ENCODE results near the gene CDKN2D.

Gene CDKN2D

DNA sequence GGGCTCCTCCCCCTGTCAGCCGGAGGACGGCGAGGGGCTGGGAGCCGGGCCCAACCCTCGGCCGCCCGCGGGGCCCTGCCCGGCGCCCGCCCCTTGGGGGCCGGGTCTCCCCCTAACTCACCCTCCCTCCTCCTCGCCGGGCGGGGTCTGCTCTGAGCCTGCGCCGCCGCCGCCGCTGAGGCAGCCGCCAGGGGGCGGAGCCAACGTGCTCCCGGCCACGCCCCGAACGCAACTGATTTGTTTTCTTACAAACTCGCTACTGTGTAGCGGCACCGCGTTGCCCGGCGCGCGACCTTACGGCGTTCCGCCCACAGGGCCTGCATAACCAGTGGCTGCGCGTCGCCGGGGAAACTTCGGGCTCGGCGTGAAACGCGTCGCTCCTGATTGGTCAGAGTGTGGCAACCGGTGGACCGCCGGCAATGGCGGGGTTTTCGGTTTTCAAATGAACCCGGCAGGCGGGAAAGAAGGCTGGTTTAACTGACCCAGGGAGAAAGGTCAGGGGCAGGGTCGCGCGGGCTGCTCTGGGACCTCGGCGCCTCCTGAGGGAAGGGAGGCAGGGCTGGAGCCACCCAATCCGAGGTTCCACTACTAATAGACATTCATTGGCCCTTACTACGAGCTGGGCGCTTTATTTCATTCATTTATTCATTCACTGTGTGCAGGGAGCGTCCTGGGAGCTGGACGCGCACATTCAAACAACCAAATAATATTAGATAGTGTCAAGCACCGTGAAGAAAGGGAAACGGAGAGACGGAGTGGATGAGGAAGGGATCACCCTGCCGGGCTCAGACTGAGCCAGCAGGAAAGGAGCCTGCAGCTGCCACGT lies at the start of gene CDKN2D:
CDKN2D (minus strand) TSS at position 154 of the 826 bp plus-strand sequence. CDS start 326 bp downstream, outside the sequence.
- DNase-seq (ENCODE audit: low read depth in 2 of 2), result peak; percentile 99

DNA sequence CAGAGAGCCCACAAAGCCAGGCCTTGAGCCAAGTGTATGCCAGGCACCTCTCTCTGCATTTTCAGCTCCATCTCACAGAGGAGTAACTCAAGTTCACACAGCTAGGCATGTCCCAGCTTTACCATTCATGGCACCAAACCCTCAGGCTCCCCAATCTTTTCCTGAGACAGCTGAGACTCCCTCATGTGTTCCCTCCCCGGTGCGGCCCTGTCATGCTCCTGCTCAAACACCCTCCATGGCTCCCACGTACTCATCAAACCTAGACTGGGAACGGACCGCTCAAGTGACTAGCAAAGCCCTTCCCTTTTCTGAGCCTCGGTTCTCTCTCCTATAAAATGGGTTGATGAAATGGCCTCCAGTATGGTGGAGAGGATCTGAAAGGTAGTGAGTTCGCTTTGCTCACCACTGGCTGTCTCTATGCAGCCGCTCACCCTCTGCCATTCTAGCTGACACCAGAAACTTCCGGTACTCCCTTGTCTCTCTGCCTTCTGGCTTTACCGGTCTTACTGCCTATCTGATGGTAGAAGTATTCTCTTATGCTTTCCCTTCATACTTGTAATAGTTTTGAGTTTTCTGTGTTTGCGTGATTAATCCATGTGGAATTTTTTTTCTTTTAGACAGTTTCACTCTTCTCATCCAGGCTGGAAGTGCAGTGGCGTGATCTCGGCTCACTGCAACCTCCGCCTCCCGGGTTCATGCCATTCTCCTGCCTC lies 48.8 kb upstream of the CDKN2D start:
- DNase-seq (ENCODE audit: low read depth in 2 of 2), result no peak

GRCh38 chr19:10615429-10616023 lies 46.7 kb upstream of the CDKN2D start:
- DNase-seq (ENCODE audit: low read depth in 2 of 2), result no peak

- no peak for DNase-seq (ENCODE audit: low read depth in 2 of 2)
Observed at GRCh38 chr19:10612499-10613119, 43.8 kb upstream of the CDKN2D start.

DNA sequence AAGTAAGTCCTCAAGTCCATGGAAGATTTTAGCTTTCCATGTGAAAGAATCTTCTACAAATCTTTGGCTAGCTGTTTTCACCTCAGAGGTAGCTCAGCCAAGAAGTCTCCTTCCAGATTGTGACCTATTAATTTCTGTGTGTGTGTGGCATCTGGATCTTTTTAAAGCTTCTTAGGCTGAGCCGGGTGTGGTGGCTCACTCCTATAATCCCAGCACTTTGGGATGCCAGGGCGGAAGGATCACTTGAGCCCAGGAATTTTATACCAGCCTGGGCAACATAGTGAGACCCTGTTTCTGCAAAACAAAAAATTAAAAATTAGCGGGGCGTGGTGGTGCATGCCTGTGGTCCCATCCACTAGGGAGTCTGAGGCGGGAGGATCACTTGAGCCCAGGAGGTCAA lies 43.1 kb upstream of the CDKN2D start:
- DNase-seq (ENCODE audit: low read depth in 2 of 2), result no peak

DNA sequence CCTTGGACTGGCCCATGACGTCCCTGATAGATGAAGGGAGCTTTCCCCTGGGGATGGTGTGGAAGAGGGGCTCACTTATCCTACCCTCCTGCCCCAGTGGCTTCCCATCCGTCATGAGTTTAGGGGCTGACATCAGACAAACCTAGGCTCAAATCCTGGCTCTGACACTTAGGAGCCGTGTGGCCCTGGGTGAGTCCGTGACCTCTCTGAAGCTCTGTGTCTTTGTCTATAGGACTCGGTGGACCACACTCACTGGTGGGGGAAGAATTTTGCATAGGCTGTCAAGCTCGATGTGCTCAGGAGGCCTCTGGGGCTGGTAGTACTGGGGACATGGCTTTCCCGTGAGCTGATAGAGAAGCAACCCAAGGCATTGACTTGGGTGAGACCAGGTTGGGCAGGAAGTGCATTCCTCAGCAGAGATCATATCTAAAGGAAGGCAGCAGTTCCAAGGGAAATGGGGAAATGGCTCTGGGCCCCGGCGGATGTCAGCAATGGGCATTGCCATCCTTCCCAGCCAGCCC lies 35.7 kb upstream of the CDKN2D start:
- no peak for DNase-seq (ENCODE audit: low read depth in 2 of 2)

DNA sequence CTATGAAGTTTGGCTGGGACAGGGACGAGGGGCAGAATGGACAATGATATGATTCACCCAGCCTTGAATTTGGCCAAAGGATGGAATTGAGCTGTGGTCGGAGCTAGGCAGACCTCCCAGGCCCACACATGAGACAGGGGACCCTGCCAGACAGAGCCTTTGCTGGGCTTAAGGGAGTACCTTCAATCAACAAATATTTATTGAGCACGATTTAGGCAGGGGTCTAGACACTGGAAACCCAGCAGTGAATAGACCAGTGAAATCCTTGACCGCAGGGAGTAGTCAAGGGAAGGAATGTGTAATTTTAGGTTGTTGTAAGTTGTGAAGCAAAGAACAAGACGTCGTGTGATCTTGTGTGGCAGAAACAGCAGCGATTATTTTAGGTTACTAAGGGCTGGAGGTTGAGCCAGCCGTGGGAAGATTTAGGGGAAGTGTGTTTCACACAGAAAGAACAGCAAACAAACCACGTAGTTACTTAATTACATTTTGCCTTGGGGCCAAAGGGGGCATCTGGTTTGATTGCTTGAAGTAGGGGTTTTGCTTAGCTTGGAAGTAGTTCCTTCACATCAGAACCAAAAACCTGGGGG lies 35.2 kb upstream of the CDKN2D start:
- DNase-seq (ENCODE audit: low read depth in 2 of 2), result no peak

- DNase-seq (ENCODE audit: low read depth in 2 of 2), result peak; percentile 54 to 63
Observed at GRCh38 chr19:10603084-10603872, 34.5 kb upstream of the CDKN2D start.

DNA sequence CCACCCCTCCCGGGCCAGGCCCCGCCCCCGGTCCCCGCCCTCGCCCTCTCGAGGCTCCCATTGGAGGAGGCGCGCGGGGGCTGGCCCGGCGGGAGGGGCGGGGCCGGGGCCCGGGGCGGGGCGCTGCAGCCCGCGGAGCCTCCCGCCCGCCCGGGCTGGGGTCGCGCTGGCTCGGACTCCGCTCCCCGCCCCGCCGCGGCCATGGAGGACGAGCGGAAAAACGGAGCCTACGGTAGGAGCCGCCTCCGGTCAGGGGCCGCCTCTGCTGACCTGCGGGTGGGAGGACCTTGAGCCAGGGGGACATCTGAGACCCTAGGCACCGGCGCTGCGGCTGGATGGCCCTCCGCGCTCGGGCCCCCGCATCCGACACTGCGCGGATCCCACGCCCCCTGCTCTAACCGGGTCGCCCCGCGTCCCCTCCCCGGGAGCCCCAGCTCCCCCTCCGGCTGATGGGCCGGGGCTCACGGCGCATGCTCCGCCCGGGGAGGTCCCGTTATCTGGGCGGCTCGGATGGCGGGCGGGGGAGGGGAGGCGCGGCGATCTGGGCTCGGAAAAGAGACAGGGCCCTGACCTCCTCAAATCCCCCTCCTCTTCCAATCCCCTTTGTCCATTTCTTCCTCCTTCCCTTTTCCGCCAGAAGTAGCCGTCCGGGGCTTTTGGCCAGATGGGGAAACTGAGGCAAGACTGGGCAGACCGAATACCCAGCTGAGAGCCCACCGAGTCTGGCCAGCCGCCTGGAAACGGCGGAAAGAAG lies 33.7 kb upstream of the CDKN2D start:
- DNase-seq (ENCODE audit: low read depth in 2 of 2), result peak; percentile 89 to 96

DNA sequence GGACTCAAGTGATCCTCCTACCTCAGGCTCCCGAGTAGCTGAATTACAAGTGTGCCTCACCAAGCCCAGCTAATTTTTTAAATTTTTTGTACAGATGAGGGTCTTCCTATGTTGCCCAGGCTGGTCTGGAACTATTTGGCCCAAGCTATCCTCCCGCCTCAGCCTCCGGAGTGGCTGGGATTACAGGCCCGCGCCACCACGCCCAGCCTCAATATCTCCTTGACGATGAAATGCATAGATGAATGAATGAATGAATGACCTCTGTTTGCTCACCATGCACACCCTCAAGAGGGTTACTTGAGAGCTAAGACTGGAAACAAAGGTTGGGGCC lies 33.2 kb upstream of the CDKN2D start:
- DNase-seq (ENCODE audit: low read depth in 2 of 2), result no peak

DNA sequence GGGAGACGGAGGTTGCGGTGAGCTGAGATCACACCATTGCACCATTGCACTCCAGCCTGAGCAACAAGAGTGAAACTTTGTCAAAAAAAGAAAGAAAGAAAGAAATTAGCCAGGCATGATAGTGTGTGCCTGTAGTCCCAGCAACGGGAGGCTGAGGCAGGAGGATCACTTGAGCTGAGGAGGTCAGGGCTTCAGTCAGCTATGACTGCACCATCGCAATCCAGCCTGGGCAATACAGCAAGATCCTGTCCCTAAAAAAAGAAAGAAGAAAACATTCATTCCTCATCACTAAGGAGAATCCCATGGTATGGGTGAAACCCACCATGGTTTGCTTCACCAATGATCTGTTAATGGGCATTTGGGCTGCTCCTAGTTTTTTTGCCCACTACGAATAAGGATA lies 31.4 kb upstream of the CDKN2D start:
- no peak for DNase-seq (ENCODE audit: low read depth in 2 of 2)

DNA sequence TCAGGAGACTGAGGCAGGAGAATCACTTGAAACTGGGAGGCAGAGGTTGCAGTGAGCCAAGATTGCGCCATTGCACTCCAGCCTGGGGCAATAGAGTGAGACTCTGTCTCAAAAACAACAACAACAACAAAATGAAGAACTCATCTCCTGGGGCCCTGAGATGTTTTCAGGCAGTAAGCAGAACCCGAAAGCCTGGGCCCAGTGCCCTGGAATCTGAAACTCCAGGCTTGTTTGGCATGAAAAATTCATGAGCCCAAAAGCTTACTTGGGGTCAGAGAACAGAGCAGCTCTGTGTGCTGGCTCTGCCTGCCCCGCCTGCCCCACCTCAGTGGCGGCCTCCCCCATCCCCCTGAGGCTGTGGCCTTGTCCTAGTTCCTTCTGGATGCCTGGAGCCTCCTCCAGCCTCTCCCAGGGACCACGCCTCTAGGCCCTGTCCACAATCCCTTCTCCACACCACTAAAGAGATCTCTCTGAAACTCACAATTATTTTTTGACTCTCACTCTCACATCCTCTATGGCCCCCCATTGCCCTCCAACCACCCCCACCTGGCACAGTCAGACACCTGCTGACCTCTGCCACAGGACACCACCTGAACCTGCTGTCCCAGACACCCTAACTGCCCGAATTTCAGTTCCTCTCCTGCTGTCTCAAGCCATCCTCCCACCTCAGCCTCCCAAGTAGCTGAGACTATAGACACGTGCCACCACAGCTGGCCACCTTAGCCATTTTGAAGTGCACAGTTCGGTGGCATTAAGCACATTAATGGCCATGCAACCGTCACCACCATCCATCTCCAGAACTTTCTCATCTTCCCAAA lies 25.2 kb upstream of the CDKN2D start:
- DNase-seq (ENCODE audit: low read depth in 2 of 2), result no peak

GRCh38 chr19:10593148-10593547 lies 24.4 kb upstream of the CDKN2D start:
- no peak for DNase-seq (ENCODE audit: low read depth in 2 of 2)

- no peak for DNase-seq (ENCODE audit: low read depth in 2 of 2)
Observed at GRCh38 chr19:10587839-10588150, 19.0 kb upstream of the CDKN2D start.

DNA sequence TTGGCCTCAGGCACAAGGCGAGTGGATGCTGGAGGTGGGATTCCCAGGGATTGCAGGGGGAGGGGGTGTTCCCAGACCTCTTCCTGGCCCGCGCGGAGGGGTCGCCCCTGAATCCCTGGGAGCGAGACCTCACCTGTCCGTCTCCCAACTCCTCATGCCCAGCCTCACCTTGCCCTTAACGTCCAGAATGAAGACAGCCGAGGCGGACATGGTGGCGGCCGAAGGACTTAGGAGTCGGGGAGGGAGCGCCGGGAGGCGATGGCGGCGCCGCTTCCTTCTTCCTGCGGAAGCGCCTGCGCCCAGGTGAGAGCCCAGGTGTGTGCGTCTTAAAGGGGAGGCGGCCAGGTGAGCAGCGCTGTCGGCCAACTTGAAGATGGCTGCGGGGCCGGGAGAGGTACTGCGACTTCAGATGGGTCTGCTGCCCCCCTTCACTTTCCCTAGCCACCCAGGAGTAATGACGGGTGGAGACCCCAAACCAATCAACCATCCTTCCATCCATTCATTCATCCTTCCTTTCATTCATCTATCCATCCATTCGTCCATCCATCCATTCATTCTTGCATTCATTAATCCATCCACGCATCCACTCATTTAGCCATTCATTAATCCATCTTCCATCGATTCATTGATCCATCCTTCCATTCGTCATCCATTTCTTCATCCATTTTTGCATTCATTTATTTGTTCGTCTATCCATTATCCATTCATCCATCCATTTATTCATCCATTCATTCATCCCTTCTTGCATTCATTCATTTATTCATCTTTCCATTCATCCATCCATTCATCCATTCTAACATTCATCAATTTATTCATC lies 18.5 kb upstream of the CDKN2D start, which contains the start of gene AP1M2:
AP1M2 (minus strand) TSS at position 291 of the 817 bp plus-strand sequence; CDS start at position 210, 81 bp downstream.
- no peak for DNase-seq (ENCODE audit: low read depth in 2 of 2)

- DNase-seq (ENCODE audit: low read depth in 2 of 2), result no peak
Observed at GRCh38 chr19:10586396-10586795, 17.6 kb upstream of the CDKN2D start.

- no peak for DNase-seq (ENCODE audit: low read depth in 2 of 2)
Observed at GRCh38 chr19:10583036-10583776, 14.4 kb upstream of the CDKN2D start.

- no peak for DNase-seq (ENCODE audit: low read depth in 2 of 2)
Observed at GRCh38 chr19:10582091-10582490, 13.3 kb upstream of the CDKN2D start.

Measured in stimulated activated CD4-positive, alpha-beta T cell treated with anti-CD3 and anti-CD28 coated beads, Interleukin-1b, Interleukin-23, amount 100 ng/mL, for 4 hours (primary cell).